GM12873 (cell line): ENCODE results near the gene FUT8.

ENCODE experiments used
- TF ChIP-seq, protein P1 (sequence below): IDR thresholded peaks from 2 replicates; pipeline ENCODE4 v1.5.1; 2012; ENCODE audit warnings: low read depth, mild to moderate bottlenecking, moderate library complexity, low read length, control low read depth; ENCODE audit not compliant: insufficient read depth; ENCODE audit errors: missing control alignments

Gene FUT8

DNA sequence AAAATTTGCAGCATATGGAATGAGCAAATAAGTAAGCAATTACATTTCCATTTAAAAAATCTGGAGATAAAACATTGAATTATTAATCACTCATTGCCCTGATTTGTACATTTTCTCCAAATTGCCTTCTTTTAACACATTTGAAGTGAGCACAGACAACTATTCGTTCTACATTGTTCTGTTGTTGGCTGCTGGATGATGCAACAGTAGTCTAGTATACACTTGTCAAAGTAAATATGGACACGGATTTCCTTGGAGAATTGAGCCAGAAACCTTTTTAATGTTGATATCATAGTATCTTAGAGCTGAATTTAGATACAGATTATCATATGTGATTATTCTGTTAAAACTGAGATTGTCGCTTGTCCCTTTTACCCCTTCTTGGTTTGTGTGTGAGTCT is 188.2 kb downstream of the FUT8 start:
- TF ChIP-seq, protein P1, sequence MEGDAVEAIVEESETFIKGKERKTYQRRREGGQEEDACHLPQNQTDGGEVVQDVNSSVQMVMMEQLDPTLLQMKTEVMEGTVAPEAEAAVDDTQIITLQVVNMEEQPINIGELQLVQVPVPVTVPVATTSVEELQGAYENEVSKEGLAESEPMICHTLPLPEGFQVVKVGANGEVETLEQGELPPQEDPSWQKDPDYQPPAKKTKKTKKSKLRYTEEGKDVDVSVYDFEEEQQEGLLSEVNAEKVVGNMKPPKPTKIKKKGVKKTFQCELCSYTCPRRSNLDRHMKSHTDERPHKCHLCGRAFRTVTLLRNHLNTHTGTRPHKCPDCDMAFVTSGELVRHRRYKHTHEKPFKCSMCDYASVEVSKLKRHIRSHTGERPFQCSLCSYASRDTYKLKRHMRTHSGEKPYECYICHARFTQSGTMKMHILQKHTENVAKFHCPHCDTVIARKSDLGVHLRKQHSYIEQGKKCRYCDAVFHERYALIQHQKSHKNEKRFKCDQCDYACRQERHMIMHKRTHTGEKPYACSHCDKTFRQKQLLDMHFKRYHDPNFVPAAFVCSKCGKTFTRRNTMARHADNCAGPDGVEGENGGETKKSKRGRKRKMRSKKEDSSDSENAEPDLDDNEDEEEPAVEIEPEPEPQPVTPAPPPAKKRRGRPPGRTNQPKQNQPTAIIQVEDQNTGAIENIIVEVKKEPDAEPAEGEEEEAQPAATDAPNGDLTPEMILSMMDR = no peak

DNA sequence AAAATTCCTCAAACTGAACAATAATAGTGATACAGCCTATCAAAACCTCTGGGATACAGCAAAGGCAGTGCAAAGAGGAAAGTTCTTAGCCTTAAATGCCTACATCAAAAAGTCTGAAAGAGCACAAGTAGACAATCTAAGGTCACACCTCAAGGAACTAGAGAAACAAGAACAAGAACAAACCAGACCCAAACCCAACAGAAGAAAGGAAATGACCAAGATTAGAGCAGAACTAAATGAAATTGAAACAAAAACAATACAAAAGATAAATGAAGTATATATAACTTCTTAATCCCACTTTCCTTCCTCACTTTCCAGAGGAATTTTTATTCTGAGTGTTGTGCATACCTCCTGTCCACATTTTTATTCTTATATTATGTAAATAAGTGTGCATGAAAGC is 192.0 kb downstream of the FUT8 start:
- TF ChIP-seq, protein P1 = no peak

DNA sequence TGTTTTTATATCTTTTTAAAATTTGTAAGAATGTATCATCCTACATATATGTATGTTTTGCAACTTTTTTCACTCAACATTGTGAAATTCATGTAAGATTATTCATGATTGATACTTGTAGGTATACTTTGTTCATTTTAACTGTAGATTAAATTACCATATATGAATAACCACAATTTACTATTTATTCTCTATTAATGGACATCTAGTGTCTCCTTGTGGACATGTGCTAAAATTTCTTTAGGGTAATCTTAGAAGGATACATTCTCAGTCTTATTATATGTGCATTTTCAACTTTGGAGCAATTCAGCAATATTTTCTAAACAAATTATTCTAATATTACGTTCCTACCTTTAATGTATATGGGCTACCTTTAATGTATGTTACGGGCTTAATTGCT is 192.4 kb downstream of the FUT8 start:
- TF ChIP-seq, protein P1 = no peak

DNA sequence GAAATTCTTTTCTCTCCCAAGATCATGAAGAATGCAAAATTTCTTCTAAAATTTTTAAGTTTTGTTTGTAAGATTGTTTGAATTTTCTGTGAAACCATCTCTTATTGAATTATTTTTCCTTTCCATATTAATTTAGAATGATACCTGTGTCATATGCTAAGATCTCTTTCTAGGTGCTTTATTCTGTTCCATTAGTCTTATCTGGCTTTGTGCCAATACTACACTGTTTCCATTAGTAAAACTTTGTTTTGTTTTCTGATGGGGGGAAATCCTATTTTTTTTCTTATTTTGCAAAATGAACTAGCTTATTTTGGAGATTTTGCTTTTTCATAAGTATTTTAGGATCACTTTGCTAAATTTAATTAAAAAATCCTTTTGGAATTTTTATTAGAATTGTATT is 193.9 kb downstream of the FUT8 start:
- TF ChIP-seq, protein P1 = no peak

DNA sequence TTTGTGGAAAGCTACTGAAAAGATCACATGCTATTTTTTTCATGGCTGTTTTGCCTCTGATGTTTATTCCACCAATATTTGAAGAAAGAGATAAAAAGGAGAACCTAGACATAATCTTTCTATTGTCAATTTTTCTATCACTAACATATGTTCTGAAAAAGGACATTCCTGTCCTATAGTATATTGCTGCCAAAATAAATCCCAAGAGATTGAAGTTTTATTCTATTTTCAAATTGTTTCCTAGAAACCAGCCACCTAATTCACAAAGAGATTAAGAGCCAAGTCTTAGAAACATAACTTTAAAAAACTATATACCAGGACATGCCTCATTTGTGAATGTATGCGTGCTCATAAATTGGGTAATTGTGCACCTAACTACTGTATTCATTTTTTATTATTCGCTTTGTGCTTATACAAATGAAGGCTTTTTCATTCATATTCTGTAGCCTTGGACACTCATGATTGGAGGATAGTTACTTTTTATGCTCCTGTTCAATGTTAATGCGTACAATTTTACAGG is 200.7 kb downstream of the FUT8 start:
- TF ChIP-seq, protein P1 = no peak

DNA sequence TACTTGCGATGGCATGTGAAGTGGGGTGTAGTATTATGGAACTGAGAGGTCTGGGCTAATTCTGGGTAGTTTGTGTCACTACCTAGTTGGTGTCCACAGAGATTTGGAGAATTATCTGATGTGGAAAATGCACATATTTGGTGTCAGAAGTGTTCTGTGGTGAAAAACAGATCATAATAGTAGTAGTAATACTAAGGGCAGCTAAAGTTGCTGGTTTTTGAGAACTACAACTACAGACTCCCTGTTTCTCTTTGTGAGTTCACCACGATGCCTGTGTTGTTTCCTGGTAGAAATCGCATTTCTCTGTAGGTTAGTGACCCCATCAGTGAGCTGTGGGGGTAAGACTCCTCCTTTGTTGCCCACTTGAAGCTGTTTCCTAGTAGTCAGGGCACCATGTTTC is 206.5 kb downstream of the FUT8 start:
- TF ChIP-seq, protein P1 = no peak

DNA sequence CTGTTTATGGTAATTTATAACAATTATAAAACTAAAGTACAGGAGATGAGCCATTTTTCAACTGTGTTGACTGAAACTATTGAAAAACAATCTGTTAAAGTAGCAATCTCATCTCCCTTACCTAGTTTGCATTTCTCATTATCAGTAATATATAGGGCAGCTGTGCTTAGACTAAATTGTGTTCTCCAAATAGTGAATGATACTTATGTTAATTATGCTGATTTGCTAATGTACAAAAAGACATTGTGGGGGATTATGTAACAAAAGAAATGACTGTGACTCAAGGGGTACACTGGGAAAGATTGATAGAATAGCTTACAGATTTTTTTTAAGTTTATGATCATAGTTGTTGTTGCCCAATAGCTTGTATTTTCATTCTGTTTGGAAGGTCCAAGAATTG is 207.7 kb downstream of the FUT8 start:
- TF ChIP-seq, protein P1 = no peak
